ENCODE measurements around the gene SEC14L2.
A peak's percentile ranks its signal among the peaks of the same experiment; 100 is the strongest.

The SEC14L2 gene

GRCh38 chr22:30405731-30406130, 8.9 kb downstream of the SEC14L2 start:
- DNase-seq (ENCODE audit: low spot score) = no peak

DNA sequence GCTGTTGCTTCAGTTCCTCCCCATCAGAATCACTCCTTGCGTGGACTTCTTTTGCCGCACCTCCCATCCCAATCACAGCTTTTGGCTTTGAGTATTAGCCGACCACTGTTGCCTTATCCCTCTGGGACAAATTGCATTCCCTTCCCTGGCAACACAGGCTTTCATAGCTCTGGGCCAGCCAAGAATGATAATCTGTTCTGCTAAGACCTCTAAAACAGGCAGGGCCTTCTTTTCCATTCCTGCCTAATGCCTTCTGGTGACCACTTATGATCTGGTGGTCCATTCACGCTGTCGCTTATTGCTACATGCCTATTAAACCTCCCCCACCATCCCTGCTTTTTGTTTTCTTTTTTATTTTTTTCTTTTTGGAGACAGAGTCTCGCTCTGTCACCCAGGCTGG, 9.6 kb downstream of the SEC14L2 start:
- no peak for DNase-seq (ENCODE audit: low spot score)

- no peak for DNase-seq (ENCODE audit: low spot score)
Measured at GRCh38 chr22:30408388-30409102, 11.7 kb downstream of the SEC14L2 start.

DNA sequence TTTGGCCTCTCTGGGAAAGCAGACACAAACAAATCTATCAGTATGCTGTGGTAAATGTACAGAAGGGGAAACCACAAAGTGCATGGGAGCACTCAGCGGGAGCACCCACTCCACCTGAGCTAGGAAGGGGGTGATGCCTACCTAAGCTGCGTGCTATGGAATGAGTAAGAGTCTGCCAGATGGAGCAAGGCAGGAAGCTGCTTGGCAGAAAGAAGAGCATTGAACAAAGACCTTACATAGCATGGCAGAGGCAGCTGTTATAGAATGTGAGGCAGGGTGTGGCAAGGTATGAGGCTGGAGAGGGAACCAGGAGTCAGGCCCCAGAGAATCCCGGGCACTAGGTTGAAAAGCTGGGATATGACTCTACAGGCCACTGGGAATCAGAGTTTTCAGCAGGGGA, 15.0 kb downstream of the SEC14L2 start:
- DNase-seq (ENCODE audit: low spot score) = no peak

DNA sequence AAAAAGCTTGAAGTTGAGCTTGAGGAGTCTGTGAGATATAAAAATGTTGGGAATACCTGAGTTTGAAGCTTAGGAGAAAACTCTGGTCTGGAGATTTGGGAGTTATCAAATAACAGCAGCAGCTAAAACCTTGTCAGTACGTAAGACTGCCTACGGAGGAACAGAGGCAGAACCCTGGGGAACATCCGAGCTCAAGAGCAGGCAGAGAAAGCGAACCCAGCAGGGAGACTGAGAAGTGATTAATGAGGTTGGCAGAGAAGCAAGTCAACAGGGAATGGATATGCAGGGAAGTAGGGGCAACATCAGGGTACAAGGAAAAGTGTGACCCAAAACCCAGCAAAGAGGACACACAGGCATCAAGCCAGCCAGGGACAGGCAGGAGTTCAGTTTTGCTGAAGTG, 16.2 kb downstream of the SEC14L2 start:
- no peak for DNase-seq (ENCODE audit: low spot score)

DNA sequence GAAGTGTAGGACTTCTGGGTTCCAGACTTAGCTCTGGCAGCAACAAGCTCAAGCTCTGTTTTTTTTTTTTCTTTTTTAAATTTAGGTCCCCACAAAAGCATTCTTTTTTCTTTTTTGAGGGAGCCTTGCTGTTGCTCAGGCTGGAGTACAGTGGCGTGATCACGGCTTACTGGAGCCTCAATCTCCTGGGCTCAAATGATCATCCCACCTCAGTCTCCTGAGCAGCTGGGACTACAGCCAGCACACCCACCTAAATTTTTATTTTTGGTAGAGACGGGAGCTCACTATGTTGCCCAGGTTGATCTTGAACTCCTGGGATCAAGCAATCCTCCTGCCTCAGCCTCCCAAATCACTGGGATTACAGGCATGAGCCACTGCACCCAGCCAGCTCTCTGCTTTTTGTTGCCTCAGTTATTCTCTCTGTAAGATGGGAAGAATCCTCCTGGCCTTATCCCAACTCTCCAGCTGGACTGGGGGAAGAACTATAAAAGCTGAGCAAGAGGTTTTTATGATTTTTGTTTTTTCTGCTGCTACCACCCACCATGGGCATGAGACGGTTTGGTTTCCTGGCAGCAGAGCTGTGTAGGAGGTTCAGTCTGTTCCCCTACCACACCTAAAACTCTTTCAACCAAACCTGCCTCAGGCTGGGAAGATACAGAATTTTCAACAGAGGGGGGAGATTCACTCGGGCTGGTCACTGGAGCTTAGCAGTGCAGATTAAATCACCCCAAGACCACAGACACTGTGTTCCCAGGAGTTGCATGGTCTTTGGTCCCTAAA, 17.1 kb downstream of the SEC14L2 start:
- peak; percentile 65 for DNase-seq (ENCODE audit: low spot score)

- DNase-seq (ENCODE audit: low spot score) = no peak
Measured at GRCh38 chr22:30414525-30415047, 17.8 kb downstream of the SEC14L2 start.

DNA sequence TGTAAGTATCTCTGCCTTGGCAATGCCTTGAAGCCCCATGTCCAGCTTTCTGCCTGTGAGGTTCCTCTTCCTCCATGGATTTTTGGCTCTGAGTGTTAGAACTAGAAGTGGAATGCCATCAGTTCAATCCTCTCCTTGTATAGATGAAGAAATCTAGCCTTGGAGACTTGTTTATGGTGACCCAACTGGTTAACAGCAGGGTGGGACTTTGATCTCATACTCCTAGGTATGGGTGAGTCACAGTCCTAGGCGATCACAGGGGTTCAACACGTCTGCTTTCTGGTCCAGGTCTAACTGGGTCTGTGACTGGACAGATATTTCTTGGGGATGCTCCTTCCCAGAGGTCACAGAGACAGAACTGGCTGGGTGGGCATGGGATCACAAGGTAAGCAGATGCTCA, 19.6 kb downstream of the SEC14L2 start:
- no peak for DNase-seq (ENCODE audit: low spot score)

GRCh38 chr22:30416837-30417236, 20.0 kb downstream of the SEC14L2 start:
- no peak for DNase-seq (ENCODE audit: low spot score)

DNA sequence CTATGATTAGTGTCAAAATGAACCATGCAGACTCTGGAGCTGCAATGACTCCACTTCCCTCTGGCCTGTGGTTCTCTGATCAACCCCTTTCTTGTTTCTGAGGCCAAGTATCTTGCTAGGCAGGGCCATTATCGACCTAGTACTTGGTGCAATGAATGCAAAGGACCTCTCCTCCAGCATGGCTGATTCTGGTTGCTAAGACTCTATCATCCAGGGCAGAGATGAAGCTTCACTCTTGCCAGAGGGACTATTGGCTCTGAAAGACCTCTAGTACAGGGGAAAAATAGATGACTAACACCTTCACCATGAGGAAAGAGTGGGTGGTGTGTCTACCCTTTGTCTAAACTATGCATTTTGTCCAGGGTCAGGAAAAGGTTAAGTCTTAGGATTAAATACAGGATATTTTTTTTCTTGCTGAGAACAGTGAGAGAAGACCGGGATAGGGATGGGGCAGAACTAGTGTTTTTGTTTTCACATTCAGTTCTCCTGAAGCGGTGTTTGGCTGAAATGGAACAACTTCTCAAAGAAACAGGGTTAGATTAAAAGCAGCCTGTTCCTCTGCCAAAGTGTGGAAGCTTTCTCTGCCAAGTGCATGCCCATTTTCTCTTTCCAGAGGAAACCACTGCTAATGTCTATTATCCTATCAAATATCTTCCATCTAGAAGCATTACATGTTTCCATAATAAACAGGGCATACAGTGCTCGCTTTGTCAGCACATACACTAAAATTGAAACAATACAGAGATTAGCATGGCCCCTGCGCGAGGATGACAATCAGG, 23.7 kb downstream of the SEC14L2 start:
- no peak for DNase-seq (ENCODE audit: low spot score)

GRCh38 chr22:30421695-30422480, 25.1 kb downstream of the SEC14L2 start:
- no peak for DNase-seq (ENCODE audit: low spot score)

DNA sequence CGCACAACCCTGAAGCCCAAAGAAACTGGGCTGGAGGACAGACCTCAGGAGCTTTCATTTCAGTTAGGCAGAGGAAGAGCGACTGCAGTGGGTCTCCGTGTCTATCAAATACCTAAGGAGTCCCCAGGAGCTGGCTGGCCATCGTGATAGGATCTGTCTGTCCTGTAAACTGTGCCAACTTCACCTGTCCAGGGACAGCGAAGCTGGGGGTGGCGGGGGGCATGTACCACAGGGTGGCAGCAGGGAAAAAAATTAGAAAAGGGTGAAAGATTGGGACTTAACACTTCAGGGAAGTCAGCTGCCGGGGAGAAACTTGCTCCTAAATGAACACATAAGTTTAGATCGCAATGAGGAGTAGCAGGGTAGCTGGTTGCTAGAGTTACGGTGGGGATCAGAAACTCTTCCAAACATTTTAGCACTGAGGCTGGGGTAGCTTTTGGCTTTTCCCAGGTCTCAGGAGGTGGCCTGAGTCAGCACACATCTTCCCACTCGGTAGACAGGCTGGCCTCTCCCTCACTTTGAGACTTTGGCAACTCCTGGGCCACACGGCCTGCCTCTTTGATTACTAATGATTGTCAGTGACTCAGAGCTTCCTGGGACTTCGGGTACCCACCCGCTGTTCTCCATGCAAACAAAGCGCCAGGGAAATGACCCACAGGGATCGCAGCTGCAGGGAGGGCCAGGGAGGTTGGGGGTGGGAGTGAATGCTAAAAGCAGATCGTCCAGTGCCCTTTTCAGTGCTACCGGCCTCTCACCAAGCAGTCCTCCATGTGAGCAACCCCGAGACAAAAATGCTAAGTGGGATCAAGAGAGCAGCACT, 25.9 kb downstream of the SEC14L2 start:
- DNase-seq (ENCODE audit: low spot score) = peak; percentile 74

DNA sequence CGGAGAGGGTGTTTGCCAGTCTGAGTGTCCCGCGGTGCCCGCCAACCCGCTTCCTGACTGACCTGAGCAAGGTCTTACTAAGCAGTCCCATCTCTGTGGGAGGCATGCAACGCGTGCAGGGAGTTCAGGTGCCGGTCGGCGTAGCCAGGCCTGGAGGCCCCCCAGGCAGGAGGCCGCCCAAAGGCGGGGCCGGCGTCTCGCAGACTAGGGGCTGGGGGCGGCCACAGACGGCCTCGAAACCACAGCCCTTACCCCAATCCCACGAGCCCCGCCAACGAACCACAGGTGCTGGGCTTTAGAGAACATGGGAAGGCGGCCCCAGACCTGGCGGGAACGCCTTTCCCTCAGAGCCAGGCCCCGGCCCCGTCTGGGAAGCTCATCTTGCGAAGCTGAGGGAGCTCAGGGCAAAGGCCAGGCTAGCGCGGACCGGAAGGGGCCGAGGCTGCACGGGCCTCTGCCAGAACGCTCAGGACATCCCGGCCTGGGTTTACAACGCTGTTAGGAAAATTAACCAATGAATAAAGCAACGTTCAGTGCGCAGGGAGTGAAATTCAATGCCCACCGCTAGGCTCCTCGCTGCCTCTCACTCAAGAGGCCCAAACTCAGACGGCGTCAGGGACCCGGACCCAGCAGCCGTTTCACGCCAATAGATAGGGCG, 26.6 kb downstream of the SEC14L2 start:
- DNase-seq (ENCODE audit: low spot score) = peak; percentile 54

- peak; percentile 99 for DNase-seq (ENCODE audit: low spot score)
Measured at GRCh38 chr22:30423959-30424533, 27.2 kb downstream of the SEC14L2 start.

- DNase-seq (ENCODE audit: low spot score) = no peak
Measured at GRCh38 chr22:30424534-30425326, 27.9 kb downstream of the SEC14L2 start.

DNA sequence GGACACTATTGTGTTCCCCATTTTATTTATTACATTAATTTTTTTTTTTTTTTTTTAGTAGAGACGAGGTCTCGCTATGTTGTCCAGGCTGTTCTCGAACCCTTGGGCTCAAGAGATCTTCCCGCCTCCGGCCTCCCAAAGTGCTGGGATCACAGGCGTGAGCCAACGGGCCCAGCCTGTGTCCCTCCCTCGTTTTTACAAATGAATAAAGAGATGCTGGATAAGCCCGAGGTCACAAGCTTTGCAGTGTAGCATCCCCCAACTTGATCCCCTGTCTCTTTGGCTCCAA, 28.5 kb downstream of the SEC14L2 start:
- DNase-seq (ENCODE audit: low spot score) = no peak

- peak; percentile 48 for DNase-seq (ENCODE audit: low spot score)
Measured at GRCh38 chr22:30425616-30426387, 29.0 kb downstream of the SEC14L2 start, which contains the start of gene MTFP1. Gene MTFP1, plus strand, starts transcription at chr22:30425768. Its CDS starts 112 bp downstream, at chr22:30425880.
